IPS DF 6.9 (cell line): ENCODE data around the gene MUTYH.
A peak's percentile ranks its signal among the peaks of the same experiment; 100 is the strongest.

Source experiments
- DNase-seq: peaks from one replicate; pipeline ENCODE4 v3.0.0-alpha.2; 2013; ENCODE audit warnings: low read depth, low spot score
- H3K27ac ChIP-seq: one replicate; pipeline ENCODE4 v1.5.1; 2013; ENCODE audit warnings: low read length, control low read depth
- H3K27me3 ChIP-seq: 2 replicates; pipeline ENCODE4 v1.6.1; 2013; ENCODE audit warnings: mild to moderate bottlenecking, low read length; ENCODE audit not compliant: control insufficient read depth, insufficient read depth
- H3K36me3 ChIP-seq: 2 replicates; pipeline ENCODE4 v1.6.1; 2013; ENCODE audit warnings: low read length; ENCODE audit not compliant: control insufficient read depth, insufficient read depth
- H3K4me1 ChIP-seq: 2 replicates; pipeline ENCODE4 v1.6.1; 2013; ENCODE audit warnings: low read length; ENCODE audit not compliant: control insufficient read depth, insufficient read depth
- H3K4me3 ChIP-seq: 2 replicates; pipeline ENCODE4 v1.5.1; 2013; ENCODE audit warnings: mild to moderate bottlenecking, low read length
- H3K9me3 ChIP-seq: 2 replicates; pipeline ENCODE4 v1.6.1; 2013; ENCODE audit warnings: low read length, inconsistent platforms; ENCODE audit not compliant: control insufficient read depth, insufficient read depth
- WGBS: extraction: QIAGEN DNeasy Blood & Tissue Kit; methylation state at CpG from one replicate; pipeline ENCODE4 v1.1.7; 2013; ENCODE audit warnings: mixed read lengths, missing lambda C conversion rate; ENCODE audit not compliant: insufficient read length, insufficient coverage; 5-methylcytosine and 5-hydroxymethylcytosine counted together

MUTYH gene

GRCh38 chr1:45351508-45351907 lies 11.3 kb upstream of the MUTYH start:
- no peaks in the 10 kb centered on the region for H3K27me3 ChIP-seq
- no peak overlapping the region for H3K4me3 ChIP-seq
- no CpG with 5 or more reads among the region's 5 CpGs for WGBS
- DNase-seq = no peak
- no peak overlapping the region for H3K27ac ChIP-seq
- H3K9me3 ChIP-seq = no peaks in the 10 kb centered on the region
- H3K4me1 ChIP-seq = no peaks in the 10 kb centered on the region
- no peaks in the 10 kb centered on the region for H3K36me3 ChIP-seq

DNA sequence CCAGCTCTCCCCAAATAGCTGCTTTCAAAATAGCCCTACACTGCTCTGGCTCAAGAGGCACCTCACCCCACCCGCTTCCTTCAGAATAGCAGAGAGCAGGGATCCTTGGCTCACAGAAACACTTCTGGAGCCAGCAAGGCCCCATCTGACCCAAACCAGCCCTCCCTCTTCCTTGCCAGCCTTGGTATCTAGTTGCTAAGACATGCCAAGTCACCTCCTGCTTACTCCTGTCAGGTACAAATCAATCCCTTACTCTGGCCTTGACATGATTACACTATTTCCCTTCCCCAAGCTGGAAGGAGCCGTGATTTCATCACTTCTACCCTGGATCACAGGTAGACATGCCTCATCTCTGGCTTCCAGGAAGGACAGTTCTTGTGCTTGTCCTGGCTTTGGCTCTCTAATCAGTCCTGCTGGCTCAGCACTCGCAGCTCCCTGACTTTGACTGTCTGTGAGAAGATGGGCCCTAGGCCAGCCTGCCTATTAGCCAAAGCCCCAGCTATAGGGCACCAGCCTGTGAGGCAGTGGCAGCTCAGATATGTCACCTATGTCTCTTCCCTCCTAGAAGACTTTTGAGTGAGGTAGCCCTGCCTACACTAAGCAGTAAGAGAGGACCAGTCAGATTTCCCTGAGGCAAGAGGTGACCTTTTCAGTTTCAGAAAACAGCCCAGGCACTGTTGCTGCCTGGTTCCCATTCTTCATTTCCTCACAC lies 8.9 kb upstream of the MUTYH start:
- no peak for DNase-seq
- no CpG with 5 or more reads among the region's 3 CpGs for WGBS
- no peaks in the 10 kb centered on the region for H3K4me1 ChIP-seq
- H3K27ac ChIP-seq = no peak overlapping the region
- peaks cover 7% of the 10 kb centered on the region for H3K36me3 ChIP-seq
- H3K4me3 ChIP-seq = no peak overlapping the region
- H3K9me3 ChIP-seq = no peaks in the 10 kb centered on the region
- H3K27me3 ChIP-seq = no peaks in the 10 kb centered on the region

DNA sequence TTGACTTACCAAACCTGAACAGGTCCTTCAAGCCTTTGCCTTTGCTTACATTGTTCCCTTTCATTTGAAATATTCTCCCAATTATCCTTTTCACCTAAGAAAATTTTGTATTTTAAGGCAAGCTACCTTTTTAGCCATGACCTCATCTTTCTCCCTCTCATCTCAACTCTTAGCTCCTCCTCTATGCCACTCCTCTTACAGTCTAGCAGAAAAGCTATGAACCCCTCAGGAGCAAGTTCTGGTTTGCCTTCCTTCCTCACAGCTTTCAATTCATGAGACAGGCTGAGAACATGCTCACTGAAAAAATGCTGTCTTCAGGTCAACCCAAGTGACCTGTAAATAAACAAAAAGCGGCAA lies 8.3 kb upstream of the MUTYH start:
- Histone ChIP-seq H3K36me3 (peaks cover 8% of the 10 kb centered on the region), H3K27ac (no peak overlapping the region), H3K4me1 (no peaks in the 10 kb centered on the region), H3K4me3 (no peak overlapping the region), H3K27me3 (no peaks in the 10 kb centered on the region), H3K9me3 (no peaks in the 10 kb centered on the region)
- WGBS = no CpG with 5 or more reads among the region's 1 CpG
- no peak for DNase-seq

GRCh38 chr1:45348020-45348419 lies 7.8 kb upstream of the MUTYH start:
- Histone ChIP-seq H3K27me3 (no peaks in the 10 kb centered on the region), H3K9me3 (no peaks in the 10 kb centered on the region), H3K4me3 (no peak overlapping the region), H3K4me1 (no peaks in the 10 kb centered on the region), H3K27ac (no peak overlapping the region), H3K36me3 (peaks cover 13% of the 10 kb centered on the region)
- WGBS = no CpG with 5 or more reads among the region's 2 CpGs
- no peak for DNase-seq

DNA sequence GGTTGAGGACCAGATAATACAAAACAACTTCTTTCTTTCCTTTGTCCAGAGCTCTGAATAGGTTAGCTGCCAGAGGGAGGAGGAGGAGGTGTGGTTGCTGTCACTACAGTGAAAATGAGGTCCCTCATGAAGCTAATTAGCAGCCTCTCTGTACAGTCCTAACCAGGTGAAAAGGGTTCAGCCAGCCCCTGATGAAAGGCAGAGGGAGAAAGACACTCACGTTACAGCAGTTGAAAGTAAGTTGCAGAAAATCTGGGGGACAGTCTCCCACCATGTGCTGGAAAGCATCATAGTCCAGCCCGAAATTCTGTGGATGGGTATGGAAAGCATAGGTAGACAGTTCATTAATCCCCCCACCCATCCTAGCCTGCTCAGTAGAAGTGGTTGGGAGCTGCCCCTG lies 6.2 kb upstream of the MUTYH start:
- no CpG with 5 or more reads among the region's 2 CpGs for WGBS
- peaks cover 26% of the 10 kb centered on the region for H3K36me3 ChIP-seq
- H3K4me3 ChIP-seq = no peak overlapping the region
- no peaks in the 10 kb centered on the region for H3K27me3 ChIP-seq
- no peak for DNase-seq
- no peaks in the 10 kb centered on the region for H3K4me1 ChIP-seq
- no peak overlapping the region for H3K27ac ChIP-seq
- H3K9me3 ChIP-seq = no peaks in the 10 kb centered on the region

GRCh38 chr1:45345014-45345413 lies 4.8 kb upstream of the MUTYH start:
- H3K4me3 ChIP-seq = no peak overlapping the region
- 0 out of 2 replicates have a peak, but pooled peaks cover 3% of the 10 kb centered on the region for H3K4me1 ChIP-seq
- peaks cover 26% of the 10 kb centered on the region for H3K36me3 ChIP-seq
- no peak for DNase-seq
- H3K27ac ChIP-seq = no peak overlapping the region
- H3K9me3 ChIP-seq = no peaks in the 10 kb centered on the region
- WGBS = no CpG with 5 or more reads among the region's 13 CpGs
- no peaks in the 10 kb centered on the region for H3K27me3 ChIP-seq

- no CpG with 5 or more reads among the region's 2 CpGs for WGBS
- no peak for DNase-seq
- H3K36me3 ChIP-seq = peaks cover 26% of the 10 kb centered on the region
These were observed 4.3 kb upstream of the MUTYH start for GRCh38 chr1:45344499-45344898.

DNA sequence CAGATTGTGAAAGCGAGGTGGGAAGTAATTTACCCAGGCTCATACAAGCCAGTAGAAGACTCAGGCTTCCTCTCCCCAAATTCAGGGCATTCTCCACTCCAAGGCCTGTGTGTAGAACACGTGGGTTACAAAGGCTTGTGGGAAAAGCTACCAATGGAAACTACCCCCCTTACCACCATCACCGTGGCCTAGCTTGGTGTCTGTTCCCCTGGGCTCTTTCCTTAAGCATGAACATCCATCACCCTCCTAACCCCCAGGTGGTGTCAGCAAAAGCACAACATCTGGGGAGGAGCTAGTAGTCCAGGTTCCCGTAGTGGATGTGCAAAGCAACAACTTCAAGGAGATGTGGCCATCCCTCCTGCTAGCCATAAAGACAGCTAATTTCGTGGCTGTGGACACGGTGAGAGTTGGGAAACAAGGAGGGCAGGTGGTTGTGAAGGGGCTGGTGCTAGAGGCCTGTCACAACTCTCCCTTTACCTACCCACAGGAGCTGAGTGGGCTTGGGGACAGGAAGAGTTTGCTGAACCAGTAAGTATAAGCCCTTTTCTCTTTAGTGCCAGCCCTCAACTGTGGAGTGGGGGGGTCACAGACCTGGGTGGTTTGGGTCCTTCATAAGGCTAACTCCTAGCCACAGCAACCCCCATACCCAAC lies 701 bp upstream of the MUTYH start:
- DNase-seq = no peak
- no peaks in the 10 kb centered on the region for H3K27me3 ChIP-seq
- H3K9me3 ChIP-seq = no peaks in the 10 kb centered on the region
- peaks cover 26% of the 10 kb centered on the region for H3K36me3 ChIP-seq
- no CpG with 5 or more reads among the region's 6 CpGs for WGBS
- no peak overlapping the region for H3K27ac ChIP-seq
- peak overlapping the region; percentile 47; the same call in 1 of the 2 replicates for H3K4me3 ChIP-seq
- H3K4me1 ChIP-seq = 0 out of 2 replicates have a peak, but pooled peaks cover 3% of the 10 kb centered on the region

More at GRCh38 chr1:45344499-45344898, 4.3 kb upstream of the MUTYH start:
- Histone ChIP-seq H3K4me1 (0 out of 2 replicates have a peak, but pooled peaks cover 3% of the 10 kb centered on the region), H3K27ac (no peak overlapping the region), H3K9me3 (no peaks in the 10 kb centered on the region), H3K4me3 (no peak overlapping the region), H3K27me3 (no peaks in the 10 kb centered on the region)

- no peaks in the 10 kb centered on the region for H3K27me3 ChIP-seq
- H3K27ac ChIP-seq = no peak overlapping the region
- DNase-seq = no peak
- whole genome bisulfite sequencing = no CpG with 5 or more reads among the region's 3 CpGs
- 0 out of 2 replicates have a peak, but pooled peaks cover 3% of the 10 kb centered on the region for H3K4me1 ChIP-seq
- no peaks in the 10 kb centered on the region for H3K9me3 ChIP-seq
- H3K4me3 ChIP-seq = no peak overlapping the region
- peaks cover 19% of the 10 kb centered on the region; the same call in 1 of the 2 replicates for H3K36me3 ChIP-seq
These were observed 2.5 kb downstream of the MUTYH start for GRCh38 chr1:45337630-45338325.

GRCh38 chr1:45335855-45336324 lies 4.3 kb downstream of the MUTYH start:
- H3K27ac ChIP-seq = no peak overlapping the region
- 0 out of 2 replicates have a peak, but pooled peaks cover under 1% of the 10 kb centered on the region for H3K4me1 ChIP-seq
- peaks cover 25% of the 10 kb centered on the region for H3K36me3 ChIP-seq
- WGBS = no CpG with 5 or more reads among the region's 4 CpGs
- no peaks in the 10 kb centered on the region for H3K27me3 ChIP-seq
- no peaks in the 10 kb centered on the region for H3K9me3 ChIP-seq
- no peak for DNase-seq
- H3K4me3 ChIP-seq = no peak overlapping the region
